CD4-positive, alpha-beta T cell (primary cell): ENCODE measurements around the gene KNG1. TPM values are rescaled to one million over a fixed set of nuclear protein-coding genes. Genes with fewer than 3 reads are reported as not detected.
A peak's percentile ranks its signal among the peaks of the same experiment; 100 is the strongest.

Source experiments
- ATAC-seq: fragments of 200-7000 bp; cut with Tn5 transposase; one replicate; pipeline ENCODE4 v1.10.0; 2022; ENCODE audit warnings: mild to moderate bottlenecking; ENCODE audit not compliant: poor library complexity
- CTCF ChIA-PET: fragments of 350-600 bp; sonication (Branson Sonifier 250); formaldehyde crosslinking; loops from one replicate; lab custom pipeline; 2021; ENCODE audit warnings: antibody characterized with exemption, inconsistent platforms; lab: Charles Lee
- POLR2A ChIA-PET: fragments of 350-600 bp; sonication (Branson Sonifier 250); formaldehyde crosslinking; loops from one replicate; lab custom pipeline; 2021; ENCODE audit warnings: antibody characterized with exemption, inconsistent platforms; lab: Charles Lee
- DNase-seq, 14 experiments: peaks; one replicate each; pipeline ENCODE4 v3.0.0-alpha.2; 2013 to 2020; ENCODE audit warnings: mixed read lengths in 2 of 14
- H3K27ac ChIP-seq, 2 donors: one replicate each; pipeline versions ENCODE4 v1.5.1 to v1.7.0; 2013; ENCODE audit warnings: low read length in 2 of 2, low read depth in 1 of 2, mild to moderate bottlenecking in 1 of 2
- H3K27me3 ChIP-seq, 2 experiments: 1 replicate in 1 of 2; 2 replicates in 1 of 2; pipeline versions ENCODE4 v1.6.1 to v1.7.0; 2013; ENCODE audit warnings: low read length in 2 of 2, control low read depth in 1 of 2, mild to moderate bottlenecking in 1 of 2, moderate library complexity in 1 of 2; ENCODE audit not compliant: insufficient read depth in 2 of 2, control insufficient read depth in 1 of 2
- H3K36me3 ChIP-seq: one replicate; pipeline ENCODE4 v1.6.1; 2013; ENCODE audit warnings: low read length, control low read depth; ENCODE audit not compliant: insufficient read depth
- H3K4me1 ChIP-seq: one replicate; pipeline ENCODE4 v1.6.1; 2013; ENCODE audit warnings: low read length, control low read depth; ENCODE audit not compliant: insufficient read depth
- H3K4me3 ChIP-seq: one replicate; pipeline ENCODE4 v1.5.1; 2013; ENCODE audit warnings: mild to moderate bottlenecking, low read length, moderate library complexity
- H3K9me3 ChIP-seq, 2 experiments: 1 replicate in 1 of 2; 2 replicates in 1 of 2; pipeline versions ENCODE4 v1.6.1 to v1.7.0; 2013; ENCODE audit warnings: low read length in 2 of 2, mild to moderate bottlenecking in 2 of 2, control low read depth in 1 of 2, moderate library complexity in 1 of 2; ENCODE audit not compliant: control insufficient read depth in 1 of 2, insufficient read depth in 1 of 2
- H3K27ac Mint-ChIP-seq: one replicate; pipeline ENCODE4 v1.8.0; 2020; ENCODE audit warnings: mixed read lengths
- H3K27me3 Mint-ChIP-seq: one replicate; pipeline ENCODE4 v1.8.0; 2021; ENCODE audit warnings: mixed read lengths
- H3K36me3 Mint-ChIP-seq: one replicate; pipeline ENCODE4 v1.8.0; 2021; ENCODE audit warnings: low read depth, mixed read lengths
- H3K4me1 Mint-ChIP-seq: one replicate; pipeline ENCODE4 v1.8.0; 2021; ENCODE audit warnings: low read depth, mixed read lengths
- H3K4me3 Mint-ChIP-seq: one replicate; pipeline ENCODE4 v1.8.0; 2020; ENCODE audit warnings: mild to moderate bottlenecking, mixed read lengths
- H3K9me3 Mint-ChIP-seq: one replicate; pipeline ENCODE4 v1.8.0; 2020; ENCODE audit warnings: mixed read lengths
- CTCF ChIP-seq: fragments of 200-600 bp; IDR thresholded peaks from one replicate; pipeline ENCODE4 v1.8.0; 2022; ENCODE audit warnings: antibody characterized with exemption, mild to moderate bottlenecking
- intact Hi-C, 2 experiments: fragments of 100-400 bp; cut with DNase I in 1 of 2; cut with micrococcal nuclease in 1 of 2; formaldehyde crosslinking; loops; one replicate each; pipeline versions ENCODE4 v1.15.1 to v1.9.0; 2023 to 2025; cut with DNase I, micrococcal nuclease
- total RNA-seq, 174 experiments: library from RNA in 2 of 174; stranded (reverse) in 2 of 174; gene quantifications; one replicate each; pipeline ENCODE4 v1.2.3 and lab custom pipeline; 2021 to 2026

Gene KNG1
- total RNA-seq, 2 experiments from 2014 or later, result not detected

GRCh38 chr3:186743666-186744065 lies 26.5 kb downstream of the KNG1 start:
- H3K27me3 Mint-ChIP-seq, result no peaks in the 10 kb centered on the region
- Histone ChIP-seq H3K4me1 (no peaks in the 10 kb centered on the region), H3K27me3 (no peaks in the 10 kb centered on the region), H3K27ac (no peak overlapping the region), H3K36me3 (no peaks in the 10 kb centered on the region), H3K4me3 (no peak overlapping the region), H3K9me3 (no peaks in the 10 kb centered on the region)
- H3K9me3 Mint-ChIP-seq, result no peaks in the 10 kb centered on the region
- ChIA-PET POLR2A (no interaction called here), CTCF (no interaction called here)
- no peak overlapping the region for H3K4me3 Mint-ChIP-seq
- no peak overlapping the region for H3K27ac Mint-ChIP-seq
- ATAC-seq (no peak), DNase-seq (no peak)
- no peak for TF ChIP-seq CTCF
- intact Hi-C loops, result no loop called here
- H3K4me1 Mint-ChIP-seq, result no peaks in the 10 kb centered on the region
- H3K36me3 Mint-ChIP-seq, result no peaks in the 10 kb centered on the region

GRCh38 chr3:186746008-186746407 lies 28.8 kb downstream of the KNG1 start:
- H3K4me1 Mint-ChIP-seq, result no peaks in the 10 kb centered on the region
- POLR2A ChIA-PET, result no interaction called here
- intact Hi-C loops, result no loop called here
- no peaks in the 10 kb centered on the region for H3K9me3 Mint-ChIP-seq
- DNase-seq (peak in 2 of 14 experiments; percentile 10 to 46), ATAC-seq (no peak)
- no peaks in the 10 kb centered on the region for H3K4me1 ChIP-seq
- H3K36me3 ChIP-seq, result no peaks in the 10 kb centered on the region
- H3K27ac Mint-ChIP-seq, result no peak overlapping the region
- CTCF ChIA-PET, result no interaction called here
- no peak overlapping the region for H3K27ac ChIP-seq
- H3K27me3 Mint-ChIP-seq, result no peaks in the 10 kb centered on the region
- no peak overlapping the region for H3K4me3 Mint-ChIP-seq
- H3K9me3 ChIP-seq, result no peaks in the 10 kb centered on the region
- H3K27me3 ChIP-seq, result no peaks in the 10 kb centered on the region
- no peak for TF ChIP-seq CTCF
- H3K36me3 Mint-ChIP-seq, result no peaks in the 10 kb centered on the region
- H3K4me3 ChIP-seq, result no peak overlapping the region

GRCh38 chr3:186750316-186750715 lies 33.2 kb downstream of the KNG1 start:
- Histone ChIP-seq H3K4me1 (no peaks in the 10 kb centered on the region), H3K36me3 (no peaks in the 10 kb centered on the region), H3K4me3 (no peak overlapping the region), H3K27me3 (no peaks in the 10 kb centered on the region), H3K9me3 (no peaks in the 10 kb centered on the region), H3K27ac (no peak overlapping the region)
- no peaks in the 10 kb centered on the region for H3K9me3 Mint-ChIP-seq
- intact Hi-C loops, result no loop called here
- no peak for ATAC-seq
- H3K4me1 Mint-ChIP-seq, result no peaks in the 10 kb centered on the region
- TF ChIP-seq CTCF, result no peak
- no peak overlapping the region for H3K4me3 Mint-ChIP-seq
- CTCF ChIA-PET, result no interaction called here
- no peak for DNase-seq
- POLR2A ChIA-PET, result no interaction called here
- no peaks in the 10 kb centered on the region for H3K36me3 Mint-ChIP-seq
- no peaks in the 10 kb centered on the region for H3K27me3 Mint-ChIP-seq
- H3K27ac Mint-ChIP-seq, result no peak overlapping the region
